Transverse colon (tissue), 4 donors: ENCODE results near the gene CELF6. TPM values are rescaled to one million over a fixed set of nuclear protein-coding genes. Genes with fewer than 3 reads are reported as not detected.

Experiments used
- DNase-seq: peaks from one replicate; pipeline ENCODE4 v3.0.0-alpha.2; 2019
- H3K27ac ChIP-seq, 4 donors: fragments of 200-600 bp; sonication (generic); 2 replicates each; pipeline ENCODE4 v1.5.1; 2016 to 2018; ENCODE audit warnings: inconsistent platforms in 4 of 4
- H3K27me3 ChIP-seq: fragments of 200-600 bp; sonication (generic); 2 replicates; pipeline ENCODE4 v1.5.1; 2017; ENCODE audit warnings: inconsistent platforms
- H3K36me3 ChIP-seq, 4 donors: fragments of 200-600 bp; sonication (generic); 2 replicates each; pipeline ENCODE4 v1.5.1; 2017 to 2019; ENCODE audit warnings: inconsistent platforms in 4 of 4
- H3K4me1 ChIP-seq, 4 donors: fragments of 200-600 bp; sonication (generic); 2 replicates each; pipeline ENCODE4 v1.5.1; 2017 to 2020; ENCODE audit warnings: inconsistent platforms in 4 of 4
- H3K4me3 ChIP-seq, 4 donors: fragments of 200-600 bp; sonication (generic); 1 replicate in 1 of 4; 2 replicates in 3 of 4; pipeline versions ENCODE4 v1.5.1 to v1.6.1; 2017 to 2019; ENCODE audit warnings: inconsistent platforms in 4 of 4
- H3K9me3 ChIP-seq, 2 donors: fragments of 200-600 bp; sonication (generic); 2 replicates each; pipeline ENCODE4 v1.5.1; 2017 to 2019; ENCODE audit warnings: inconsistent platforms in 2 of 2
- CTCF ChIP-seq, 5 experiments: fragments of 200-600 bp in 3 of 5; fragments of 450-650 bp in 2 of 5; sonication (generic) in 3 of 5; IDR thresholded peaks; 1 replicate in 2 of 5; 2 replicates in 3 of 5; pipeline ENCODE4 v1.5.1; 2016 to 2017; ENCODE audit warnings: antibody characterized with exemption in 5 of 5, inconsistent platforms in 3 of 5, mild to moderate bottlenecking in 2 of 5, moderate library complexity in 1 of 5
- EP300 ChIP-seq: sonication (generic); formaldehyde crosslinking; IDR thresholded peaks from one replicate; pipeline ENCODE4 v1.6.1; 2017; ENCODE audit warnings: antibody characterized with exemption, low read depth
- POLR2A ChIP-seq: fragments of 450-650 bp; IDR thresholded peaks from one replicate; pipeline ENCODE4 v1.6.1; 2016; ENCODE audit warnings: antibody characterized with exemption, mild to moderate bottlenecking, moderate library complexity
- POLR2AphosphoS5 ChIP-seq, 3 donors: sonication (generic); formaldehyde crosslinking; IDR thresholded peaks; one replicate each; pipeline ENCODE4 v1.6.1; 2016; ENCODE audit warnings: antibody characterized with exemption in 3 of 3
- WGBS, 2 donors: methylation state at CpG; one replicate each; pipeline ENCODE4 v1.1.5; 2018; ENCODE audit warnings: low coverage in 1 of 2; 5-methylcytosine and 5-hydroxymethylcytosine counted together
- in situ Hi-C, 4 donors: fragments of 200-750 bp; cut with MboI; loops; one replicate each; pipeline versions ENCODE4 v1.15.0 to v1.15.1; 2017; ENCODE audit warnings: low sequenced_read_pairs in 3 of 4, low pct_ligation_motif_present in 1 of 4, low pct_unique_long_range_greater_than_20kb in 1 of 4
- intact Hi-C: fragments of 100-400 bp; cut with DNase I; formaldehyde crosslinking; loops from one replicate; pipeline ENCODE4 v1.15.1; 2023; ENCODE audit warnings: low total_unique reads
- total RNA-seq, 4 donors: library from RNA; depleted of rRNA; stranded (reverse); fragments of >200 nt; gene quantifications; one replicate each; pipeline ENCODE4 v1.1.0, GENCODE V29; 2016

The CELF6 gene
- total RNA-seq, 4 donors from 2014 or later, result 1.5 to 12.9 (median 4.7) TPM

DNA sequence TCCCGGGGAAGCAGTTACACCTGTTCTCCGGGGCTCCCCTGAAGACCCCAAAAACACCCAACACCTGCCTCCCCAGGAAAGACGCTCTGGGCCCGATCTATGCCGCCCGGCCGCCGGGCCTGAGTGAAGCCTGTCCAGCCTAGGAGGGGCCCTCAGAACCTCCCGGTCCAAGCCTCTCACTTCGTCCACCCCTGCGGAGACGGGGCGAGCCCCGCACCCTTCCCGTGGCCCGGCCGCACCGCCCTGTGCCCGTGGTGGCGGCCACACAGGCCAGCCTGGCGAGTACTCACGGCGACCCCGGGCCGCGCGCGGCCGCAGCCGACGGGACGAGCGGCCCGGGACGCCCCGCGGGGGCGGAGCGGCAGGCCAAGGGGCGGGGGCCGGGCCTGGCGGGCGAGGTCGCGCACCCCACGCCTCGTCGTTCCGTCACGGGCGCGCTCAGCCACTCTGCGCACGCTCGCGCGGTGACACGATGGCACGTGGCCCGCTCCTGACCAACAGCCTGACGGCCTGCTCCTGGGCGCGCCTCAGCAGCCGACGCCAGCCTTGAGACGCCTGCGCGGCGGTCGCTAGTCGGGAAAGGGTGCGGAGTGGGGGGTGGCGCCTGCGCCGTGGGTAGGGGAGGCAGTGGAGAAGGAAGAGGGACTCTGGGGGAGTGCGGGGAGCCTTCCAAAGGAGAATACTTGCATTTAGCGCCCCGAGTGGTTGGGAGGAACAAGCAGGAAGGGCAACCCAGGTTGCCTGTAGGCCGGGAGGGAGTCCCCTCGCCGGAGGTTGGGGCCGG is 47.6 kb downstream of the CELF6 start, which contains the start of gene PARP6:
PARP6 (minus strand) TSS at position 342 of the 784 bp plus-strand sequence. CDS start 5,077 bp downstream, outside the sequence.
- in situ Hi-C loops, result loop anchor here in 1 of 4 donors (10.0 kb wide), 1 partner anchor 68 kb away; no protein-coding TSS in a partner anchor

DNA sequence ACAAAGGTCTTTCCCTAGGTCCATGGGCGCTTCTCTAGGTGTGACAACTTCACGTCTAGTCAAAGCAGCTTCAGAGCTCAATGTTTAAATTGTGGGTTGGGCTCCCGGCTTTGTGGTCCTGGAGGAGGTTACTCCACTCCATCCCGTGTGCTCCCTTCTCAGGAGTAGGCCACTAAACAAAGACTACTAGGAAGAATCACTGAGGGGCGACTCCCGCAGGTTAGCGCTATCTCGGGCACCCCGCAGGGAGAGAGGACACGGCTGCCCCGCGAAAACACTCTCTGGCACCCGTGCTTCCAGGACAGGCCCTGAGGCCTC is 48.1 kb downstream of the CELF6 start:
- 2 to 10% methylated on average over 2 to 11 of the region's 13 CpGs for whole genome bisulfite sequencing, 2 donors
- DNase-seq, result no peak
- Histone ChIP-seq H3K36me3 (peaks cover 0 to 3% (median under 1%) of the 10 kb centered on the region in 4 donors), H3K27ac (peak overlapping the region; percentile 89 to 94 (median 92)), H3K4me3 (peak overlapping the region; percentile 76 to 95 (median 84)), H3K4me1 (peaks cover 4 to 24% (median 10%) of the 10 kb centered on the region in 4 donors), H3K9me3 (no peaks in the 10 kb centered on the region), H3K27me3 (no peaks in the 10 kb centered on the region)
- in situ Hi-C loops (loop anchor here in 1 of 4 donors (10.0 kb wide), 1 partner anchor 67 kb away; no protein-coding TSS in a partner anchor), intact Hi-C loops (loop anchor here (2.0 kb wide), 1 partner anchor 41 kb away; the partner anchor contains the start of gene PKM)
- no peak for TF ChIP-seq POLR2A
- TF ChIP-seq POLR2AphosphoS5 (IDR thresholded peaks at IDR 0.05), result no peak
- no peak for TF ChIP-seq CTCF (IDR thresholded peaks at IDR 0.05)
- TF ChIP-seq EP300, result no peak

More for the DNA sequence above, 47.6 kb downstream of the CELF6 start, which contains the start of gene PARP6:
- H3K36me3 ChIP-seq, result no peaks in the 10 kb centered on the region
- H3K27ac ChIP-seq, result peak within 1 kb of the TSS; percentile 89 to 94 (median 92)
- intact Hi-C loops, result loop anchor here (2.0 kb wide), 1 partner anchor 42 kb away; the partner anchor contains the start of gene PKM
- 2% methylated on average over 34 of the region's 82 CpGs; no CpG with 5 or more reads in 1 of the 2 donors for WGBS, 2 donors
- peak; percentile 98 for DNase-seq
- no peaks in the 10 kb centered on the region for H3K27me3 ChIP-seq
- peak within 1 kb of the TSS; percentile 76 to 95 (median 84) for H3K4me3 ChIP-seq
- no peaks in the 10 kb centered on the region for H3K9me3 ChIP-seq
- TF ChIP-seq POLR2AphosphoS5 (IDR thresholded peaks at IDR 0.05) (peak in 2 of 3 donors; percentile 75 to 85), POLR2A (peak; percentile 51), EP300 (no peak), CTCF (IDR thresholded peaks at IDR 0.05) (peak; percentile 49 to 71 (median 59))
- H3K4me1 ChIP-seq, result peaks cover 4 to 24% (median 10%) of the 10 kb centered on the region in 4 donors

GRCh38 chr15:72271221-72271620 is 48.7 kb downstream of the CELF6 start:
- no peaks in the 10 kb centered on the region for H3K9me3 ChIP-seq
- H3K4me1 ChIP-seq, result peaks cover 4 to 24% (median 10%) of the 10 kb centered on the region in 4 donors
- peak overlapping the region in 1 of 4 donors; percentile 93 for H3K27ac ChIP-seq
- 82 to 94% methylated on average over 2 to 4 of the region's 4 CpGs for WGBS, 2 donors
- peaks cover 0 to 9% (median 3%) of the 10 kb centered on the region in 4 donors for H3K36me3 ChIP-seq
- no peak for DNase-seq
- peak overlapping the region in 1 of 4 donors; percentile 79 for H3K4me3 ChIP-seq
- in situ Hi-C loops, result loop anchor here in 1 of 4 donors (10.0 kb wide), 1 partner anchor 66 kb away; no protein-coding TSS in a partner anchor
- intact Hi-C loops, result no loop called here
- no peaks in the 10 kb centered on the region for H3K27me3 ChIP-seq
- TF ChIP-seq EP300 (no peak), CTCF (IDR thresholded peaks at IDR 0.05) (no peak), POLR2A (no peak), POLR2AphosphoS5 (IDR thresholded peaks at IDR 0.05) (no peak)

DNA sequence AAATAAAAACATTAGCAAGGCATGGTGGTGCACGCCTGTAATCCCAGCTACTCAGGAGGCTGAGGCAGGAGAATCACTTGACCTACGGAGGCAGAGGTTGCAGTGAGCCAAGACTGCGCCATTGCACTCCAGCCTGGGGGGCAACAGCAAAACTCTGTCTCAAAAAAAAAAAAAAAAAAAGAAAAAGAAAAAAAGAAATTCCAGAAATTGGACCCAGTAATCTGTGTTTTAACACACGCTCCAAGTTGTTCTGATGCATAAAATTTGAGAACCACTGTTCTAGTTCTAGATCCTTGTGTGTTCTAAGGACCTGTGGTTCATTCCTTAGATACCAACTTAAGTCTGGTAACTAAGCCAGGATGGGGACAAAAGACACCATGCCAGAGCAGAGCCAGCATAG is 50.2 kb downstream of the CELF6 start:
- intact Hi-C loops, result no loop called here
- H3K36me3 ChIP-seq, result peaks cover 0 to 24% (median 11%) of the 10 kb centered on the region in 4 donors
- no peak for DNase-seq
- H3K27me3 ChIP-seq, result no peaks in the 10 kb centered on the region
- no peak overlapping the region for H3K27ac ChIP-seq
- no peak overlapping the region for H3K4me3 ChIP-seq
- in situ Hi-C loops, result loop anchor here in 1 of 4 donors (10.0 kb wide), 1 partner anchor 65 kb away; no protein-coding TSS in a partner anchor
- no peaks in the 10 kb centered on the region for H3K9me3 ChIP-seq
- whole genome bisulfite sequencing, 2 donors, result 93% methylated on average over 4 of the region's 4 CpGs; no CpG with 5 or more reads in 1 of the 2 donors
- peaks cover 4 to 24% (median 10%) of the 10 kb centered on the region in 4 donors for H3K4me1 ChIP-seq
- TF ChIP-seq EP300, result no peak
- no peak for TF ChIP-seq CTCF (IDR thresholded peaks at IDR 0.05)
- TF ChIP-seq POLR2A, result no peak
- TF ChIP-seq POLR2AphosphoS5 (IDR thresholded peaks at IDR 0.05), result no peak
